Tibial nerve (tissue), 4 donors: ENCODE measurements around the gene DAZAP1. TPM values are rescaled to one million over a fixed set of nuclear protein-coding genes. Genes with fewer than 3 reads are reported as not detected.

Experiments used
- DNase-seq, 2 donors: peaks; one replicate each; pipeline ENCODE4 v3.0.0-alpha.2; 2019; ENCODE audit warnings: low spot score in 2 of 2
- H3K27ac ChIP-seq, 4 donors: fragments of 200-600 bp; sonication (generic) in 3 of 4; one replicate each; pipeline ENCODE4 v1.5.1; 2017 to 2019; ENCODE audit warnings: mild to moderate bottlenecking in 1 of 4
- H3K27me3 ChIP-seq, 2 donors: fragments of 200-600 bp; sonication (generic) in 1 of 2; one replicate each; pipeline versions ENCODE4 v1.5.1 to v1.6.0; 2017 to 2019
- H3K36me3 ChIP-seq, 3 donors: fragments of 200-600 bp; sonication (generic); one replicate each; pipeline ENCODE4 v1.5.1; 2018 to 2019
- H3K4me1 ChIP-seq, 4 donors: fragments of 200-600 bp; sonication (generic) in 3 of 4; one replicate each; pipeline ENCODE4 v1.5.1; 2017 to 2019
- H3K4me3 ChIP-seq, 4 donors: fragments of 200-600 bp; sonication (generic) in 3 of 4; one replicate each; pipeline ENCODE4 v1.5.1; 2017 to 2019; ENCODE audit warnings: mild to moderate bottlenecking in 1 of 4, moderate library complexity in 1 of 4
- H3K9me3 ChIP-seq, 4 donors: fragments of 200-600 bp; sonication (generic) in 3 of 4; one replicate each; pipeline ENCODE4 v1.5.1; 2017 to 2019
- EP300 ChIP-seq, 2 donors: sonication (generic); formaldehyde crosslinking; IDR thresholded peaks; one replicate each; pipeline ENCODE4 v1.6.1; 2017; ENCODE audit warnings: antibody characterized with exemption in 2 of 2, mild to moderate bottlenecking in 1 of 2
- POLR2A ChIP-seq, 2 donors: fragments of 450-650 bp; IDR thresholded peaks; one replicate each; pipeline ENCODE4 v1.6.1; 2017; ENCODE audit warnings: antibody characterized with exemption in 2 of 2, mild to moderate bottlenecking in 2 of 2, moderate library complexity in 2 of 2
- WGBS, 2 donors: methylation state at CpG; one replicate each; pipeline ENCODE4 v1.1.5; 2018; 5-methylcytosine and 5-hydroxymethylcytosine counted together
- total RNA-seq, 4 donors: library from RNA; depleted of rRNA; stranded (reverse); fragments of >200 nt; gene quantifications; one replicate each; pipeline ENCODE4 v1.1.0, GENCODE V29; 2016
- TF ChIP-seq, protein P1 (sequence below), 5 experiments: fragments of 200-600 bp in 3 of 5; fragments of 450-650 bp in 2 of 5; sonication (generic) in 3 of 5; IDR thresholded peaks; one replicate each; pipeline ENCODE4 v1.5.1; 2016 to 2019; ENCODE audit warnings: antibody characterized with exemption in 5 of 5, mild to moderate bottlenecking in 3 of 5, moderate library complexity in 2 of 5

Gene DAZAP1
- total RNA-seq, 4 donors from 2014 or later: 34.3 to 68.4 (median 61.0) TPM

DNA sequence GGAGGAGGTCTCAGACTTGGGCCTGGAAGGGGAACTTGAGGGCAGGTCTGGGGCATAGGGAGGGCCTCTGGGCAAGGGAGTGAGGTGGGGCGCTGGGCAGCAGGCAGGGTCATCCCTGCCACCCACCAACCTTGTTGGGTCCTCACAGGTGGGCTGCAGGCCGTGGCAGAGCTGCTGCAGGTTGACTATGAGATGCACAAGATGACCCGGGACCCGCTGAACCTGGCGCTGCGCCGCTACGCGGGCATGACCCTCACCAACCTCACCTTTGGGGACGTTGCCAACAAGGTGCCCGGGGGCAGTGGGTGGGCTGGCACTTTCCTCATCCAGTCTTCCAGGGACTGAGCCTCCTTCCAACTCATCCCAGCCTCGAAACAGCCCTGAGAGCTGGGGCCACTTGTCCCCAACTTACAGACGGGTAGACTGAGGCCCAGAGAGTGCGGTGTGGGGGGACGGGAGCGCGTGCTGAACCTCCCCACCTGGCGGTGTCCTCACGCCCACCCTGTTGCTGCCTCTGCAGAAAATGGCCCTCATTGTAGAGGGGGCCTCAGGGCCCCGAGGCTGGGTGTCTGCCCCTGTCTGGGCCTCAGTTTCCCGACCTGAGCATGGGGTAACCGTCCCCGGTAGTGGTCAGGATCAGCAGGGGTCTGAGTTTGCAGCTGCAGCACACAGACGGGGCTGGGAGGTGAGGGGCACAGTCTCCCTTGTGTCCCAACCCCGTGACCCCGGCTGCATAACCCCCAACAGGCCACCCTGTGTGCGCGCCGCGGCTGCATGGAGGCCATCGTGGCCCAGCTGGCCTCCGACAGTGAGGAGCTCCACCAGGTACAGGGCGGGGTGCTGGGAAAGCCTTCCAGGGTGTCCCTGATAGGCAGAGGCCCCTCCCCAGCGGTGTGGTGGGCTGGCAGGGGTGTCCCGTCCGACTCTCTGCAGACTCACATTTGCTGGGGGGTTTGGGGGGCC lies 52.9 kb downstream of the DAZAP1 start:
- Histone ChIP-seq H3K36me3 (peaks cover 0 to 30% (median 0%) of the 10 kb centered on the region in 3 donors), H3K27ac (no peak overlapping the region), H3K9me3 (no peaks in the 10 kb centered on the region), H3K27me3 (peaks cover 3 to 26% of the 10 kb centered on the region in 2 donors), H3K4me1 (peaks cover 0 to 20% (median 4%) of the 10 kb centered on the region in 4 donors), H3K4me3 (no peak overlapping the region)
- TF ChIP-seq POLR2A (IDR thresholded peaks at IDR 0.05) (no peak), EP300 (IDR thresholded peaks at IDR 0.05) (no peak)
- TF ChIP-seq, protein P1, sequence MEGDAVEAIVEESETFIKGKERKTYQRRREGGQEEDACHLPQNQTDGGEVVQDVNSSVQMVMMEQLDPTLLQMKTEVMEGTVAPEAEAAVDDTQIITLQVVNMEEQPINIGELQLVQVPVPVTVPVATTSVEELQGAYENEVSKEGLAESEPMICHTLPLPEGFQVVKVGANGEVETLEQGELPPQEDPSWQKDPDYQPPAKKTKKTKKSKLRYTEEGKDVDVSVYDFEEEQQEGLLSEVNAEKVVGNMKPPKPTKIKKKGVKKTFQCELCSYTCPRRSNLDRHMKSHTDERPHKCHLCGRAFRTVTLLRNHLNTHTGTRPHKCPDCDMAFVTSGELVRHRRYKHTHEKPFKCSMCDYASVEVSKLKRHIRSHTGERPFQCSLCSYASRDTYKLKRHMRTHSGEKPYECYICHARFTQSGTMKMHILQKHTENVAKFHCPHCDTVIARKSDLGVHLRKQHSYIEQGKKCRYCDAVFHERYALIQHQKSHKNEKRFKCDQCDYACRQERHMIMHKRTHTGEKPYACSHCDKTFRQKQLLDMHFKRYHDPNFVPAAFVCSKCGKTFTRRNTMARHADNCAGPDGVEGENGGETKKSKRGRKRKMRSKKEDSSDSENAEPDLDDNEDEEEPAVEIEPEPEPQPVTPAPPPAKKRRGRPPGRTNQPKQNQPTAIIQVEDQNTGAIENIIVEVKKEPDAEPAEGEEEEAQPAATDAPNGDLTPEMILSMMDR (IDR thresholded peaks at IDR 0.05): no peak
- DNase-seq: no peak
- WGBS, 2 donors: 90 to 92% methylated on average over 14 to 32 of the region's 36 CpGs

- Histone ChIP-seq H3K36me3 (peaks cover 0 to 45% (median 0%) of the 10 kb centered on the region in 3 donors), H3K9me3 (no peaks in the 10 kb centered on the region), H3K27ac (no peak overlapping the region), H3K27me3 (peaks cover 0 to 24% of the 10 kb centered on the region in 2 donors), H3K4me3 (no peak overlapping the region), H3K4me1 (peaks cover 0 to 20% (median 4%) of the 10 kb centered on the region in 4 donors)
- TF ChIP-seq POLR2A (IDR thresholded peaks at IDR 0.05) (no peak), EP300 (IDR thresholded peaks at IDR 0.05) (no peak)
- TF ChIP-seq, protein P1 (IDR thresholded peaks at IDR 0.05): no peak
- 88 to 92% methylated on average over 11 to 24 of the region's 24 CpGs for WGBS, 2 donors
- DNase-seq: no peak
Measured at GRCh38 chr19:1461862-1462261, 54.5 kb downstream of the DAZAP1 start.

DNA sequence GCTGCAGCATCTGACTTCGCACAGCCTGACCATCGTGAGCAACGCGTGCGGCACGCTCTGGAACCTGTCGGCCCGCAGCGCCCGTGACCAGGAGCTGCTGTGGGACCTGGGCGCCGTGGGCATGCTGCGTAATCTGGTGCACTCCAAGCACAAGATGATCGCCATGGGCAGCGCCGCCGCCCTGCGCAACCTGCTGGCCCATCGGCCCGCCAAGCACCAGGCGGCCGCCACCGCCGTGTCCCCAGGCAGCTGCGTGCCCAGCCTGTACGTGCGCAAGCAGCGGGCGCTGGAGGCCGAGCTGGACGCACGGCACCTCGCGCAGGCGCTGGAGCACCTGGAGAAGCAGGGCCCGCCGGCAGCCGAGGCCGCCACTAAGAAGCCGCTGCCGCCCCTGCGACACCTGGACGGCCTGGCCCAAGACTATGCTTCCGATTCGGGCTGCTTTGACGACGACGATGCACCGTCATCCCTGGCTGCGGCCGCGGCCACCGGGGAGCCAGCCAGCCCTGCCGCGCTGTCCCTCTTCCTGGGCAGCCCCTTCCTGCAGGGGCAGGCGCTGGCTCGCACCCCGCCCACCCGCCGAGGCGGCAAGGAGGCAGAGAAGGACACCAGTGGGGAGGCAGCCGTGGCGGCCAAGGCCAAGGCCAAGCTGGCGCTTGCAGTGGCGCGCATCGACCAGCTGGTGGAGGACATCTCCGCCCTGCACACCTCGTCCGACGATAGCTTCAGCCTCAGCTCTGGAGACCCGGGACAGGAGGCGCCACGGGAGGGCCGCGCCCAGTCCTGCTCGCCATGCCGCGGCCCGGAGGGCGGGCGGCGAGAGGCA lies 58.0 kb downstream of the DAZAP1 start:
- Histone ChIP-seq H3K4me1 (peaks cover 0 to 48% (median 31%) of the 10 kb centered on the region in 4 donors), H3K4me3 (no peak overlapping the region), H3K27ac (no peak overlapping the region), H3K27me3 (peaks cover 0 to 40% of the 10 kb centered on the region in 2 donors), H3K9me3 (no peaks in the 10 kb centered on the region), H3K36me3 (peaks cover 0 to 37% (median 0%) of the 10 kb centered on the region in 3 donors)
- no peak for DNase-seq
- TF ChIP-seq POLR2A (IDR thresholded peaks at IDR 0.05): no peak
- TF ChIP-seq EP300 (IDR thresholded peaks at IDR 0.05): no peak
- TF ChIP-seq, protein P1 (IDR thresholded peaks at IDR 0.05): peak in 3 of 5 experiments; percentile 9 to 45 (median 15)
- WGBS, 2 donors: 76 to 88% methylated on average over 41 to 49 of the region's 83 CpGs

DNA sequence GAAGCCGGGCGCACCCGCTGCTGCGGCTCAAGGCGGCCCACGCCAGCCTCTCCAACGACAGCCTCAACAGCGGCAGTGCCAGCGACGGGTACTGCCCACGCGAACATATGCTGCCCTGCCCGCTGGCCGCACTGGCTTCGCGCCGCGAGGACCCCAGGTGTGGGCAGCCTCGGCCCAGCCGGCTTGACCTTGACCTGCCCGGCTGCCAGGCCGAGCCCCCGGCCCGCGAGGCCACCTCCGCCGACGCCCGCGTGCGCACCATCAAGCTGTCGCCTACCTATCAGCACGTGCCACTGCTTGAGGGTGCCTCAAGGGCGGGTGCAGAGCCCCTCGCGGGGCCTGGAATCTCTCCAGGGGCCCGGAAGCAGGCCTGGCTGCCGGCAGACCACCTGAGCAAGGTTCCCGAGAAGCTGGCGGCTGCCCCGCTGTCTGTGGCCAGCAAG lies 58.7 kb downstream of the DAZAP1 start:
- Histone ChIP-seq H3K9me3 (no peaks in the 10 kb centered on the region), H3K4me3 (no peak overlapping the region), H3K36me3 (peaks cover 0 to 31% (median 0%) of the 10 kb centered on the region in 3 donors), H3K4me1 (peaks cover 0 to 55% (median 37%) of the 10 kb centered on the region in 4 donors), H3K27me3 (peaks cover under 1 to 47% of the 10 kb centered on the region in 2 donors), H3K27ac (no peak overlapping the region)
- no peak for DNase-seq
- WGBS, 2 donors: 78% methylated on average over 12 of the region's 41 CpGs; no CpG with 5 or more reads in 1 of the 2 donors
- TF ChIP-seq POLR2A (IDR thresholded peaks at IDR 0.05) (no peak), EP300 (IDR thresholded peaks at IDR 0.05) (no peak)
- TF ChIP-seq, protein P1 (IDR thresholded peaks at IDR 0.05): no peak
